Measurements from ENCODE around the gene RIMBP2. TPM values are rescaled to one million over a fixed set of nuclear protein-coding genes. Genes with fewer than 3 reads are reported as not detected.

Gene RIMBP2
- polyA plus RNA-seq, 1 donor (not counting 4 experiments of a cell fraction or from before 2014, with no cell fraction given): 0.16 TPM

DNA sequence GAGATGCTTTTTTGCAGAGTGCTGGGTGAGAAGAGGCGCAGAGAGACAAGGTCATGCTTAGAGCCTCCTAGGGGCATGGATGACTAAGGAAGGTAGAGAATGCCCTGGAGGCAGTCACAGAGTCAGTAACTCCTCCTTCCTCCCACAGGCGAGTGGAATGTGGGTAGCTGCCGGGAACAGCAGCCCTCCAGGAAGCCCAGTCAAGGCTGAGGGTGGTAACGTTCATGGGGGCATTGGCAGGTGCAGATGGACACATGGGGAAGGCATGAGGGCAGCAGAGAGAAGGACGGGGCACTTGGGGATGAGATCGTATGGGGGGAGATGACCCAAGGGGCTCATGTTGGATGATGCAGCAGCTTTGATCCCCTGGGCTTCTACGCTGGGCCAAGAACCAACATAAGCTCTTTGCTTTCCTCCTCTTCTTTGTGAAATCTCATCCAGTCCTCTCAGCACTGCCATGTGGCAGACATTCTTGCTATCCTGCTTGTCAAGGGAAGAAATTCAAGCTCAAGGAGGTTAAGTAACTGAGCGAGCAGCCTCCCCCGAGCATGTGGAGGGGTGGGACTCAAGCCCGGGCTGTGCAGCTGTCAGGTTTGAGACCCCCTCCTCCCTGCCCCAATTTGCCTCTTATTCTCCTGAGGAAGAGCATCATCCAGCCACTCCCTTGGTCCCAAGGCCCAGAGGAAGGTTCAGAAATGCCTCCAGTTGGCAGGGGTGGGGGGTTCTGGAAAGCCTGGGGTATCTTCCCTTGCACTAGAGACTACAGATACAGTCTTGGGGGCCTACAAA, 190.5 kb downstream of the RIMBP2 start:
- no peak for TF ChIP-seq EZH2 (IDR thresholded peaks at IDR 0.05; ENCODE audit: low read length)
- TF ChIP-seq, protein P1, sequence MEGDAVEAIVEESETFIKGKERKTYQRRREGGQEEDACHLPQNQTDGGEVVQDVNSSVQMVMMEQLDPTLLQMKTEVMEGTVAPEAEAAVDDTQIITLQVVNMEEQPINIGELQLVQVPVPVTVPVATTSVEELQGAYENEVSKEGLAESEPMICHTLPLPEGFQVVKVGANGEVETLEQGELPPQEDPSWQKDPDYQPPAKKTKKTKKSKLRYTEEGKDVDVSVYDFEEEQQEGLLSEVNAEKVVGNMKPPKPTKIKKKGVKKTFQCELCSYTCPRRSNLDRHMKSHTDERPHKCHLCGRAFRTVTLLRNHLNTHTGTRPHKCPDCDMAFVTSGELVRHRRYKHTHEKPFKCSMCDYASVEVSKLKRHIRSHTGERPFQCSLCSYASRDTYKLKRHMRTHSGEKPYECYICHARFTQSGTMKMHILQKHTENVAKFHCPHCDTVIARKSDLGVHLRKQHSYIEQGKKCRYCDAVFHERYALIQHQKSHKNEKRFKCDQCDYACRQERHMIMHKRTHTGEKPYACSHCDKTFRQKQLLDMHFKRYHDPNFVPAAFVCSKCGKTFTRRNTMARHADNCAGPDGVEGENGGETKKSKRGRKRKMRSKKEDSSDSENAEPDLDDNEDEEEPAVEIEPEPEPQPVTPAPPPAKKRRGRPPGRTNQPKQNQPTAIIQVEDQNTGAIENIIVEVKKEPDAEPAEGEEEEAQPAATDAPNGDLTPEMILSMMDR (optimal IDR thresholded peaks at IDR 0.05 in 1 of 3, IDR thresholded peaks at IDR 0.05 in 1 of 3, conservative IDR thresholded peaks at IDR 0.05 in 1 of 3; ENCODE audit: extremely low read depth in 1 of 3, insufficient read depth in 2 of 3, low read length in 3 of 3): no peak

DNA sequence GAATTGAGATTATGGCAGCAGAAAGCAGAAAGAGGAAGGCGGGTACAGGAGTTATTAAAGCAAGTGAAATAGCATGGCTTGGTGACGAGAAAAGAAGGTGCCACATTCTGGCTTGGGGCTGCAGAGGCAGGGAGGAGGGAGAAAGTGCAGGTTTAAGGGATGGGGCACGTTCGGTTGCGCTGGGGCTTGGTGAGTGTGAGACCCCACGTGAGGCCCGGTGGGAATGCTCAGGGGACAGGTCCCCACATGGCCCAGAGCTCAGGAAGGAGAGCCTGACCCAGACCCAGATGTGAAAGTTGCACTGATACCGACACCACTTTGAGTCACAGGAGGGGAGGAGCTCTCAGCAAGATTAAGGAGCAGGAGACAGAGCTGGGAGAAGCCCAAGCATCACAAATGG, 191.3 kb downstream of the RIMBP2 start:
- Histone ChIP-seq H3K4me3 (ENCODE audit: control insufficient read depth in 2 of 3, extremely low read depth in 1 of 3, insufficient read depth in 2 of 3, low read depth in 1 of 3, low read length in 3 of 3) (no peak overlapping the region), H3K27ac (ENCODE audit: control insufficient read depth, insufficient read depth, low read length) (no peak overlapping the region), H3K9ac (ENCODE audit: control insufficient read depth, extremely low read depth, insufficient read depth, low read length) (no peak overlapping the region), H4K20me1 (ENCODE audit: control insufficient read depth, extremely low read depth, insufficient read depth, low read length) (no peaks in the 10 kb centered on the region), H3K27me3 (ENCODE audit: control insufficient read depth, extremely low read depth, insufficient read depth, low read length) (no peaks in the 10 kb centered on the region), H2AFZ (ENCODE audit: control insufficient read depth, low read length) (no peak overlapping the region), H3K36me3 (ENCODE audit: control insufficient read depth in 2 of 2, extremely low read depth in 1 of 2, insufficient read depth in 2 of 2, low read length in 2 of 2) (no peaks in the 10 kb centered on the region), H3K4me1 (ENCODE audit: control insufficient read depth, extremely low read depth, insufficient read depth, low read length) (no peaks in the 10 kb centered on the region), H3K79me2 (ENCODE audit: control insufficient read depth, insufficient read depth, low read length) (no peaks in the 10 kb centered on the region), H3K9me3 (ENCODE audit: control insufficient read depth, low read depth, low read length) (peaks cover 5% of the 10 kb centered on the region), H3K9me1 (ENCODE audit: control insufficient read depth, extremely low read depth, insufficient read depth, low read length) (no peaks in the 10 kb centered on the region), H3K4me2 (ENCODE audit: control insufficient read depth, extremely low read depth, insufficient read depth, low read depth, low read length) (no peak overlapping the region)
- dilution Hi-C loops (cut with MboI; ENCODE audit: extremely low pct_ligation_motif_present, low sequenced_read_pairs): no loop called here
- FAIRE-seq (no peak), DNase-seq (ENCODE audit: low read depth, low spot score) (no peak)
- TF ChIP-seq, protein P1 (optimal IDR thresholded peaks at IDR 0.05 in 1 of 3, IDR thresholded peaks at IDR 0.05 in 1 of 3, conservative IDR thresholded peaks at IDR 0.05 in 1 of 3; ENCODE audit: extremely low read depth in 1 of 3, insufficient read depth in 2 of 3, low read length in 3 of 3): no peak
- no peak for TF ChIP-seq EZH2 (IDR thresholded peaks at IDR 0.05; ENCODE audit: low read length)

More for the DNA sequence above, 190.5 kb downstream of the RIMBP2 start:
- Histone ChIP-seq H4K20me1 (ENCODE audit: control insufficient read depth, extremely low read depth, insufficient read depth, low read length) (no peaks in the 10 kb centered on the region), H3K79me2 (ENCODE audit: control insufficient read depth, insufficient read depth, low read length) (no peaks in the 10 kb centered on the region), H3K9me3 (ENCODE audit: control insufficient read depth, low read depth, low read length) (peaks cover 5% of the 10 kb centered on the region), H3K9me1 (ENCODE audit: control insufficient read depth, extremely low read depth, insufficient read depth, low read length) (no peaks in the 10 kb centered on the region), H3K36me3 (ENCODE audit: control insufficient read depth in 2 of 2, extremely low read depth in 1 of 2, insufficient read depth in 2 of 2, low read length in 2 of 2) (no peaks in the 10 kb centered on the region), H3K4me2 (ENCODE audit: control insufficient read depth, extremely low read depth, insufficient read depth, low read depth, low read length) (no peak overlapping the region), H3K27ac (ENCODE audit: control insufficient read depth, insufficient read depth, low read length) (no peak overlapping the region), H2AFZ (ENCODE audit: control insufficient read depth, low read length) (no peak overlapping the region), H3K4me3 (ENCODE audit: control insufficient read depth in 2 of 3, extremely low read depth in 1 of 3, insufficient read depth in 2 of 3, low read depth in 1 of 3, low read length in 3 of 3) (no peak overlapping the region), H3K9ac (ENCODE audit: control insufficient read depth, extremely low read depth, insufficient read depth, low read length) (no peak overlapping the region), H3K27me3 (ENCODE audit: control insufficient read depth, extremely low read depth, insufficient read depth, low read length) (no peaks in the 10 kb centered on the region), H3K4me1 (ENCODE audit: control insufficient read depth, extremely low read depth, insufficient read depth, low read length) (no peaks in the 10 kb centered on the region)
- no peak for DNase-seq (ENCODE audit: low read depth, low spot score)
- dilution Hi-C loops (cut with MboI; ENCODE audit: extremely low pct_ligation_motif_present, low sequenced_read_pairs): no loop called here
- no peak for FAIRE-seq
